NCI-H1930 (cell line): Measurements from ENCODE around the gene HNRNPAB.
"Not testable (repeated sequence)": the region's sequence is repeated elsewhere in the genome, so short reads cannot be mapped to it uniquely, and the experiment has no call there.

Experiments
- DNase-seq, 2 experiments: peaks; one replicate each; lab custom pipeline; 2025; lab: John Stamatoyannopoulos, UW

Gene HNRNPAB

DNA sequence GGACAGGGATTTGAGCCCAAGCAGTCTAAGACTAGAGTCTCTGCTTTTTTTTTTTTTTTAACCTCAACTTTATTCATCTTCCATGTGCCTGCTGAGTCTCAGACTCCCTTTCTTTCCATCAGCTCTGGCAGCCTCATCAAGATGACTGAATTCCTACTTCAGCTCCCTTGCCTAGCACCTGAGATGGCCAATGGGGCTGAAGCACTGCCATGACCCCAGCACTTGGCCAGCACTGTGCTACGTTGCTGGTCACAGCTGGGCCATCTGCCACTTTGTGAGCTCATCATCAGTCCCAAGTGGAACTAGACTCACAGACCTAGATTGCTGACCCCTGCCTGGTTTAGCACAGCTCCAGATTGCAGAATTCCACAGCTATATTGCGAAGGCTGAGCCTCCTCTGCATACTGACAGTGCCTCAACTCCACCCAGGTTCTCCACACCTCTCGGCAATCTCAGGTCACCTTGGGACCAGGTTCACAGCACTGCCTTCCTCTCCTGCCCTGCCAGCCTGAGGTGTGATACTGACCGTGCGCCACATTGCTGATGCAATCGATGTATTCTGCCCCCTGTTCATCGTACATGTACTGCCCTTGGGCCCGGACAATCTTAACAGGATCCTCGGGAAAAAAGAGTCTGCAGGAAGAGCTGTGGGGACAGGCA, 26.7 kb downstream of the HNRNPAB start:
- DNase-seq: no peak

DNA sequence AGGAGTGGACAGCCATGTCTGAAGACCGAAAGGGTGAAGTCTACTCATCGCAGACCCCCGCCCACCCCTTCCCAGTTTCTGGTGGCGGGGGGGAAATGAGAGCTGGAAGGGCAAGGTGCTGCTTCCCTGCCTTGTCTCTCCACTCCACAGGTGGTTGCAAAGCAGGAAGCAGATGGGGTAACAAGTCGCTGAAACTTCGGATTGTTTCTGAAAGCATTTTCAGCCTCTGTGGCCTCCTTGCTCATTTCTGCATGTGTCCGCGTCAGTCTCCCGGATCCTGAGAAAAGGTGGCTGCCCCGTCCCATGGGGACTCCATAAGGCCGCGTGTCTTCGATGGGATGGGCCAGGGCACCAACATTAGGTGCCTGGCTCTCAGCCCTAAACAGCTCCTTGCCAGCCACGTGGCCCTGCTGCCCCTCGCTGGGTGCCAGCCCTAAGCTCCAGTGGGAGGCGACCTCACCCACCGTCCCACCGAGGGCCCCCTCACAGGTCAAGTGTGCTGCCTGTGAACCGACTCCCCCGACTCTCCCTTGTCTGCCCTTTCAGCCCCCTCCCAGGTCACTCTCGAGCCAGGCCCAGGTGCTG, 27.3 kb downstream of the HNRNPAB start:
- no peak for DNase-seq

DNA sequence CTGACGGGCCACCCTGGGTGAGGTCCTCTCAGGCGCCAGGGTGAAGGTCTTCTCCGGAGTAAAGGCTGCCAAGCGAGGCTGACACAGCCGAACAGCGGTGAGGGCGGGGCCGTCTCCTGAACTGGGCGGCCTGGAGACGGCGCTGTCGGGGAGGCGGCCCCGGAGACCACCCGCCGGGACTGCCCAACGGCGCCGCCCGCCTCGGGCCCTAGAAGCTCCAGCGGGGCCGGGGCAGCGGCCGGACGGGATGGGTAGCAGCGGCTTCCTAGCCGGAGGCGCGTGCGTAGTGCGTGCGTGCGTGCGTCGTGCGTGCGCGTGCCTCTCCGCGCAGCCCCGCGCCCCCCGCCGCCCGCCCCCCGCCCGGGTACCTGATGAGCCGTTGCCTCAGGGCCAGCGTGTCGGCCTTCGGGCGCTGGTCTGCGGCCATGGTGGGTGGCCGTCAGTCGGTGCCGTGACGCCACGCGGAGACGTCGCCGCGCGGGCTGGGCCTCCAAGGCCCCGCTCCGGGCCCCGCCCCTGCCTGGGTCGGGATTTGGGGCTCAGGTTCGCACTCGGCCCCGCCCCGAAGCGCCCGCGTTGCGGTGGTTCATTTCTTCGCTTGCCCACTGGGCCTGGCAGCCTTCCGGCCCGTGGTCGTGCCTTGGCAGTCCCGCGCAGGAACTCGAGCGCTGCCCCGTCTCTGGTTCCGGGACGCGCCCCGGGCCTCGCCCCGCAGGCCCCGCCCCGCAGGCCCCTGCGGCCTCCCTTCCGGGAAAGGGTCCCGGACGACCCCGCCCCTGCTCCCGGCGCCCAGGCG, 28.0 kb downstream of the HNRNPAB start, which contains the start of gene PHYKPL:
TSS of gene PHYKPL (minus strand) at position 679 of the 796 bp plus-strand sequence. CDS start at position 427, 252 bp downstream.
- peak in 1 of 2 experiments; percentile 21 for DNase-seq

DNA sequence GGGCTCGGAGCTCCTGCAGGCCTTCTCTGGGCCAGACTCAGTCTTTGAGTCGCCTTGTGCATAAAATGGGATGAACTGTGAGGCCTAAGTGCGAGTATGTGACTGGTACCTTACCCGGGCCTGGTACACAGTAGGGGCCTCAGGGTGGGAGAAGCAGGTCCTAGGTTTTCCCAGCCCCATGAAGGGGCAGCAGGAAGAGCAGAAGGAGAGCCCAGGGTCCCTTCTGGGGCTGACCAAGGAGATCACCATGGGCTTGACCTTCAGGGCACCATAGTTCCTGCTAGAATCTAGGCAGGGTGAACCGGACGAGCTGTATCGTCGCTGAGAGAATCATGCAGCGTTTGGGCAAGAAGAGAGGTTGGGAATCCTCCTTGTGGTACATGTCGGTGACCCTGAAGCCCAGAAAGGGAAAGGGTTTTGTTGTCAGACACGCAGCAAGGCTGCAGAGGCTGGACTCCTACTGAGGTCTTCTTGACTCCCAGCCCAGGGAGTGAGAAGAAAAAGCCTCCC, 28.6 kb downstream of the HNRNPAB start:
- peak in 1 of 2 experiments; percentile 13 for DNase-seq

DNA sequence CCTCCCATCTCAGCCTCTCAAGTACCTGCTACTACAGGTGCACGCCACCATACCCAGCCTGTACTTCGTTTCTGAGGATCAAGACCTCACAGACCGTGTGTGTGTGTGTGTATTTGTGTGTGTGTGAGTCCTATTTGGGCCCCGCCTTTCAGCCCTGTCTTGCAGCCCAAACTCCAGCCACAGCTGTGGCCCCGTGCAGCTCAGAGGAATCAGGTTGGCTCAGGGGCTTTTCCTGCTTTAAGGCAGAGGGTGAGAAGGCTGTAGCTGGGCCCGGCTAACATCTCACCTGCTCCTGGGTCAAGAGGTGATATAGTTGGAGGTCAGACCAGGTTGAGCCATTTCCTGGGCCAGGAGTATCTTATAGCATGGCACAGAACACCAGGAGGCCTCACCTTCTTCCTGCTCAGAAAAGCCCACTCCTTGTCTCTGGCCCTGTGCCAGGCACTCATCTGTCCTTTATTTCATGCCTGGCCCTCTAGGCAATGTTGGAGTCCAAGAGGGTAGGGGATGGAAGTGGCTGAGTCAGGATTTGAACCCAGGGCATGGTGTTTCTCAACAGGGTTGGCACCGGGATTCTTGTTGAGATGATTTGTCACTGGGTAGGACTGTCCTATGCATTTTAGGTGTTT, 29.9 kb downstream of the HNRNPAB start:
- DNase-seq: no peak

DNA sequence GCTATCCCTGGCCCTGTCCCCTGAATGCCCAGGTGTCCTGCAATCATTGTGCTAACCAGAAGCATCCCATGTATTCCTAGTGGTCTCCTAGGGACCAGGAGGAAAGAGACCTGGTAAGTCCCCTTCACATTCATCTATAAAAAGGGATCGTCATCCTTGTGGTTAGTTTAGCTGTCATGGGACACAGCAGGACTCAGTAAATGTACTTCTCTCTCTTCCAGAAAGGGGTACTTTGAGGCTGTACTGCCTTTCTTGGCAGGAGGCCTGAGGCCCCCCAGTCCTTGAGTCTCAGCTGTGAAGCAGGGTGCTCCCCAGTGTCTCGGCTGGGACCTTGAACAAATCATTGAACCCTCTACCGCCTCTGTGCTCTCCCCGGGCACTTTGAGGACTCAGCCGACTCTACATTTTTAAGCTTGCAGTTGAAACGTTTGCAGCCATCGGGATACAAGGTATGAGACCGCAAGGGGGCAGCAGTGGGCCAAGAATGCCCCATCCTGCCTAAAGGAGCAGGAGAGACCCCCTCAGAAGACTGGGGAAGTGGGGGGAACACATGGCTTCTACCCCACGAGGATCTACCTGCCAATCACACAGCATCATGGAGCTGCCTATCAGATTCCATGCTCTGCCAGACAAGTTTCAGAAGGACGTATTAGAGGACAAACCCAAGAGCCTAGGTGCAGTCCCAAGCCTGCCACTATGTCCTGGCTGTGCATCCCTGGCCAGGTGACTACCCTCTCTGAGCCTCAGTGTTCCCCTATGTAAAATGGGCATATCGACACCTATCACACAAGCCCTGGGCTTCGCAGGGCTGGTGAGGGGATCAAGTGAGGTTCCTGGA, 30.6 kb downstream of the HNRNPAB start:
- peak in 1 of 2 experiments; percentile 43 for DNase-seq

DNA sequence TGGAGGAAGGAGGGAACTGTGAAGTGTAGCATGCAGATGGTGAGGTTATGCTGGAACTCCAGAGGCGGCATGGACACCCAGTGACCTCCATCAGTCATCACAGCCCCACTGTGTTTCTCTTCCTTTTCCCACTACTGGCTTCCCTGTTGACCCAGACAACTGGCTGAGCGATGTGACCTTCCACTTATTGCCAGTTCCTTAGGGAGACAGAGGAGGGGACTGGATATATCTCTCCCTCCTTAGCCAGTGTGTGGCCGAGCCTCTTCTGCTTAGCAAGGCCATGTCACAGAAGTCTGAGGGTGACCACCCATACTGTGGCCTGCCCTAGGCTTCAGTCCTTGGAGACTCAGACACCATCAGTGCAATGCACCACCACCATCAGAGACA, 31.2 kb downstream of the HNRNPAB start:
- no peak for DNase-seq

DNA sequence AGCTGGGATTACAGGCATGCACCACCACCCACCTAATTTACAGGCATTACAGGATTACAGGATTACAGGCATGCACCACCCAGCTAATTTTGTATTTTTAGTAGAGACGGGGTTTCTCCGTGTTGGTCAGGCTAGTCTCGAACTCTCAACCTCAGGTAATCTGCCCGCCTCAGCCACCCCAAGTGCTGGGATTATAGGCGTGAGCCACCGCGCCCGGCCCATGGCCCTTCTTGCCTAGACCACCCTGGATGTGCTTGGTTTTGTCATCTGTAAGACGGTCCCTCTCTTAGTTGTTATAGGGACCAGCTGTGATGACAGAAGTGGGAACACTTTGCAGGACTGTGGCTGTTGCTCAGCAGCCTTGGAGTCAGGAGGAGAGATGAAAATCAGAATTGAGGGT, 31.8 kb downstream of the HNRNPAB start:
- DNase-seq: no peak

DNA sequence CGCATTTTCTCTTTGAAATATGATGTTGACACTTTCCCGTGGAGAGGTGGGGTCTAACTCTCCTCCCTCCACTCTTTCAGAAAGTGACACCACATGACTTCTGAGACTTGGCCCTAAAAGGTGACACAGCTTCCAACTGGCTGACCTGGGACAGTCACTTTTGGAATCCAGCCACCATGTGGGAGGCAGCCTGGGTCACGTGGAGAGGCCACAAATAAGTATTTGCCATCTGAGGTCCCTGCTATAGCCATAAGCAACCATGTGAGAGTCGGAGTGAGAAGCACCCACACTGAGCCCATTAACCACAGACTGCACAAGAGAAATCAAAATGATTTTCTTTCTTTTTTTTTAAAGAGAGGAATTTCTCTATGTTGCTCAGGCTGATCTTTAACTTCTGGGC, 32.3 kb downstream of the HNRNPAB start:
- no peak for DNase-seq

DNA sequence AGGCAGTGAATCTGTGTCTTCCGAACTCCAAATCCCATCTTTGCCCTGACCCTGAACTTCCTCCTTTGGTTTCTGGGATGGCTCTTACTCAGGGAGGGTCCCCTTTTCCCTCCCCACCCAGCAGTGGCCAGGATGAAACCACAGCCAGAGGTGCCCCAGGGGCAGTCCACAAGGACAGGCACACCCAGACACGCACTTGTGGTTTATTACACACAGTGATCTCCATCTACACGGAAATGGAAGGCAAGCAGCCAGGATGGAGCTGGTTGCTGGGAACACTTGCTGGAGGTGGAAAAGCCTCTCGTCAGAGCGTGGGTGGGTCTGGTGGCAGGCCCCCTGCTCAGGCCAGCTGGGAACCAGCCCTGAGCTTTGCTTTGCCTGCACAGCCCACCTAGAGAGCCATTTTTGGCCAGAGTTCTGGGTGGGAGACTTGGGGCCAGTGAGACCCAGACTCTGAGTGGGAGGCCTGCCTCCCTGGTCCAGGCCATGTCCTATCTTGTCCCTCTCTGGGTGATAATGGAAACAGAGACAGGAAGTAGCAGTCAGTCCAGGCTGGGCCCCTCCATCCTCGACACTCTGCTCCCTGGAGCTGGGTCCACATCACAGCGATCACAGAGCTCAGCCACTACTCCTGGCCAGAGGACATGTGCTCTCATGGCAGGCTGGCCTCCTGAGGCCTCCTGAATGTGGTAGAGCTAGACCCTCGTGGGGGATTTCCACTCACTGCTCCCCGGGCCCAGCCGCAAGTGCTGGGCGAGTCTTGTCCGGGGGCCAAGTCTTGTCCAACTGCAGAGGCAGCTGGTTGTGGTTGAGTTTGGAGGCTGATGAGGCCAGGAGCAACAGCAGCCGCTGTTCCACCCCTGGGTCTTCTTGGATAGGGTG, 33.3 kb downstream of the HNRNPAB start:
- DNase-seq: no peak

DNA sequence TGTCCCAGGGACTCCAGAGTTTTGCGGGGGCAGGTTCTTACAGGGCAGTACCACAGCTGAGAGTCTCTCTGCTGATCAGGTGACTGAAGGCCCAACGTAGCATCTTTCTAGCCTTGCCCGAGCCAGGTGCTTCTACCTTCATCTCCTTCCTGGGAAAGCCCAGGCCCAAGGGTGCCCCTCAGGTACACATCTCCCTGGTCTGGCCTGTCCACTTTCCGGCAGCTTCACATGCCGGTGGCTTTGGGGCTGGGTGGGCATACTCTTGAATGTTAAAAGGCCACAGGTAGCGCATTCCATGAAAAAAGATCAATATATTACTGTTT, 33.9 kb downstream of the HNRNPAB start:
- no peak for DNase-seq

DNA sequence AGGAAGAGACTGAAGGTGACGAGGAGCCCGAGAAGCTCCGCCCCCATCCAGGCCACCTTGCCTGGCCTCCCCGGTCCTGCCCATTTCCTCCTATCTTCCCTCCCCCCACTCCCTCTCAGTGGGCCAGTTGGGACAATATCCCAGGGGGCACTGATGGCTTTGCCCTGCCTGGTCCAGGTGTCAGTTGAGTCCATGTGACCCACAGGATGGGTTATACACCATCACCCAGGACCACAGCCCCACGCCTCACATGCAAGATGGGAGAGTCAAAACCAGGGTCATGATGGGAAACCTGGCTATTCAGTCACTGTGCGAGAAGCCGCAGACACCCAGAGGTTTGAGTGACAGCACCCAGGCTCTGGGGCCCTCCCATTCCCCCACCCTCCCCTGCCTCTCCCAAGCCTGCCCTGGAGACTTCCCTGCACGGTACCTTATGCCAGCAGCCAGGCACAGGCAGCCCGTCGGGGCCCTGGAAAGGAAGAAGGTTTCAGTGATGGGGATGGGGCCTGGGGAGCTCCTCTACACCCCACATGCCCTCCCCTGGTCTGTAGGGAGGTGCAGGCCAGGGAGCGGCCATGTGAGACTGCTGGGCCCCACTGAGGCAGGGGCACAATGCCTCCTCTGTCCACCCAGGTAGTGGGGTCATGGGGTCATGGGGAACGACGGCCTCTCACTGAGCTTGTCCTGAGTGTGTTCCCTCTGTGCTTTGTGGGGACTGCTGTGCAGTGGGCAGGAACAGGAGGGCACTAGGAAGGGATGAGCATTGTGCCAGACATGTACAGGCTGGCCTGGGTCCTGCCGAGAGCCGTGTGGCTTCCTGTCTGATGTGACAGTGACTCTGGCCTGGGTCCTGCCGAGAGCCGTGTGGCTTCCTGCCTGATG, 34.6 kb downstream of the HNRNPAB start:
- no peak for DNase-seq

DNA sequence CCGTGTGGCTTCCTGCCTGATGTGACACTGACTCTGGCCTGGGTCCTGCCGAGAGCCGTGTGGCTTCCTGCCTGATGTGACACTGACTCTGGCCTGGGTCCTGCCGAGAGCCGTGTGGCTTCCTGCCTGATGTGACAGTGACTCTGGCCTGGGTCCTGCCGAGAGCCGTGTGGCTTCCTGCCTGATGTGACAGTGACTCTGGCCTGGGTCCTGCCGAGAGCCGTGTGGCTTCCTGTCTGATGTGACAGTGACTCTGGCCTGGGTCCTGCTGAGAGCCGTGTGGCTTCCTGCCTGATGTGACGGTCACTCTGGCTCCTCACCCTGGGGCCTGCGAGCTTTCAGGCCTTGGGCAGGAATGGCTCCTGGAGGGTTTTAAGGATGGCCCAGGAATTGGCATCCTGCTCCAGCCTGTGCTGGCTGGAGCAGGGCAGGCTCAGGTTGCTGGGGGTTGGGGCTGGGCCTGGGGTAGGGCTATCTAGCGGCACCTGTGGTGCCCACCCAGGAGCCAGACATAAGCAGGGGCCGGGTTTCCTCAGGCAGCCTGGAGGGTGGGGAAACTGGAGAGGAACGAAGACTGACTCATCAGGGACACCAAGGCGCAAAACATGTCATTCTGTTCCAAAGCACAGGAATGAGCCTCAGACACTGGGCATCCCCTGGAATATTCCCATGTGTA, 35.4 kb downstream of the HNRNPAB start:
- DNase-seq: not testable (repeated sequence)

DNA sequence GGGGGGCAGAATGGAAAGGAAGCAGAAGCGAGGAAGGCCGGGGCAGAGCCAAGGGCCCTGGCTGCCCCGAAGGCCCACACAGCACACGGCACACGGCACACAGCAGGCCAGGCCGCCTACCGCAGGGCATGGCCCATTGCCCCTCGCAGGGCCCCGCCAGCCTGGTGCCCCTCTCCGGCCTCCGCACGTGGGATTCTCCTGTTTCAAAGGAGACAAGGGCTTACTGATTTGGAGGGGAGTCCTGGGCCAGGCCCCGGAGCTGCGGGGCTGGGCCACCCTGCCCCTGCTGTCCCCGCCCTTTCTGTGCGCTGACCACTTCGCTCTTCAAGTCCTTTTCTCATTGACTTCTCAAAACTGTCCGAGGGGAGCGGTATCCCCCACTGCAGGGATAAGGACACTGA, 36.0 kb downstream of the HNRNPAB start:
- no peak for DNase-seq

DNA sequence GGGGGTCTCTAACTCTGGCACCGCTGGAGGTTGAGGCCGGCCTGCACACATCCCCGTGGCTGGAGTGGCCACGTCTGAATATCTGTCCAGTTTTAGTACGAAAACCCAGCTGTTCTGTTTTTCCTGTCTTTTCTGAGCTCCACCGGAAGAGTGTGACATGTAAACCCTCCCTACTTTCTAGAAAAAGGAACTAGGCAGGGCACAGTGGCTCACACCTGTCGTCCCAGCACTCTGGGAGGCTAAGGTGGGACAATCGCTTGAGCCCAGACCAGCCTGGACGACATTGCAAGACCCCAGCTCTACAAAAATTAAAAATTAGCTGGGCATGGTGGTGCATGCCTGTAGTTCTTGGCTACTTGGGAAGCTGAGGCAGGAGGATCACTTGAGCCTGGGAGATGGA, 36.4 kb downstream of the HNRNPAB start:
- DNase-seq: no peak

DNA sequence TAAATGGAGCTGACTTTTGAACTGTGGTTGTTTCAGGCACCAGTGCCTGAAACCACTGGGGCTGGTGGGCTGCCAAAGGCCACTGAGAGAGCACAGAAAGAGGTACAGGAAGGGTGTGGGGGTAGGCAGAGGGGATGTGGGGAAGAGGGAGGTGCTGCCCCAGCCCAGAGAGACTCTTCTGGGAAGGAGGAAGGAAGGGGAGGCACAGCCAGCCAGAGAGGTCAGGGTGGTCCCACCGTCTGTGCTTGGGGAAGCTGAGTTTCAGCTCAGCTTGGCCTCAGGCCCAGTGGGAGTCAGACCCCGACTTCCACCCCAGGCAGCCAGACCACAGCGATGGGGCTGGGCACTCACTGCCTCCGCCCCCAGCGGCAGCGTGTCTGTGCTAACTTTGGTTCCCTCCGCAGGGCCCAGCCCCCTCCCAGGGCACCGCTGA, 36.9 kb downstream of the HNRNPAB start:
- DNase-seq: no peak

DNA sequence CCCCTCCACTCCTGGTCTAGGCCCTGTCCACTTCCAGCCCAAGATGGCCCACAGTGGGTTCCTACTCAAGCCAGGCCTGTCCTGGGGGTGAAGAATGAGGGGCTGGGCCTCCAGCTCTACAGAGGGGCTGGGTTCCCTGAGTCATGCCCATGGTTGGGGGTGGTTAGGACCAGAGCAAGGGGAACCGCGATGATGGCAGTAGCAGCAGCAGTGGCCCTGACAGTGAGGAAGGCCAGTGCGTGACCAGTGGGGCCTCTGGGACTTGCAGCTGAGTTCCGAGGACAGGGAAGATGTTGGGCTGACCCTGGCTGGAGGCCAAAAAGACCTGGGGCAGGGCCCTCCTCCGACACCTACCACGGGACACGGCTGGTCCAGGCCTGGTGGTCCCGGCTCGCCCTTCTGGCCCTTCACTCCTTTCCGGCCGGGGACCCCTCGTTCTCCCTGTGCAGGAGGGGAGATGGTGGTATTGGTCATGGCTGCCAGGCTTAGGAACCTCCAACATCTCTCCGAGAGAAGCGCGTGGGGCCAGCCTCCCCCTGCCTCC, 37.4 kb downstream of the HNRNPAB start:
- no peak for DNase-seq

DNA sequence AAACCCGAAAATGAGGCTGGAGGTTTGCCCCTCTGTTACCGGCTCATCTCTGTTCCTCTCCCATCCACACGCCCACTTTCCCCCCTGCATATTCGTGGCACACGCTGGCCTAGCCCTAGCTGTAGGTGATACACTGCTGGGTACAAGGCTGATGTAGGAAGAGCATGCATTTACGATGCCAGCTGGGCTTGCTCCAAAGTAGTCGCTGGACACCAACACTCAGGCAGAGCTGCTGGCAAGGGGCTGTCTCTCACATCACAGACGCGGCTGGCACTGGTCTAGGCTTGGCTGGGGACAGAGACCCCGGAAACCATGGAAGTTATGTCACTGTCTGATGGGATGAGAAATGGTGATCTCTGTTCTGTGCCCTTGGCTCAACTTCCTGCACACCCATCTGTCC, 38.1 kb downstream of the HNRNPAB start:
- DNase-seq: no peak

DNA sequence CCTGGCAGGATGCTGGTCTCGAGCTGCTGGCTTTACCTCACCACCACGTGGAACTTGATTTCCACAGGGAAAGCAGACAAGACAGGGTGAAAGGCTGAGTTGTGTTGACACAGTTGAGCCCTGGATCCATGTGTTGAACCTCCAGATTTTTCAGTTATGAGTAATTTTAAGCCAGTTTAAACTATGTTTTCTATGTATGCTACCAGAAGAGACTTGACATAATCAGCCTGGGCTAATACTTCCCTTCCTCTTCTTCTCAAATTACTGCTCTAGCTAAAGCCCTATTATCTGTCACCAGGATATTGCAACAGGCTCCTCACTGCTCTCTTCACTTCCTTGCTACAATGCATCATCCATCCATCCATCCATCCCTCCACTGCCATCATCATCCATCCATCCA, 40.2 kb downstream of the HNRNPAB start:
- no peak for DNase-seq
